A673 (cell line): Measurements from ENCODE around the gene OTOP3. TPM values are rescaled to one million over a fixed set of nuclear protein-coding genes. Genes with fewer than 3 reads are reported as not detected.
"Not testable (repeated sequence)": the region's sequence is repeated elsewhere in the genome, so short reads cannot be mapped to it uniquely, and the experiment has no call there.

Experiments used
- BruUV-seq: library from RNA; stranded (reverse); fragments of 400-500 nt; replicated peaks from 2 replicates; lab custom pipeline; 2021; lab: Mats Ljungman, UMichigan
- CTCF ChIA-PET: fragments of 300-600 bp; sonication (Branson Sonifier 250); formaldehyde crosslinking; loops from one replicate; lab custom pipeline; 2022; ENCODE audit warnings: antibody characterized with exemption; lab: Charles Lee
- POLR2A ChIA-PET: fragments of 300-600 bp; sonication (Branson Sonifier 250); formaldehyde crosslinking; loops from one replicate; lab custom pipeline; 2022; ENCODE audit warnings: antibody characterized with exemption; ENCODE audit not compliant: low non-redundant PET; lab: Charles Lee
- DNase-seq: peaks from one replicate; pipeline ENCODE4 v3.0.0-alpha.2; 2015; ENCODE audit warnings: low spot score
- H3K27ac ChIP-seq: fragments of 200-600 bp; sonication (generic); 2 replicates; pipeline ENCODE4 v1.5.1; 2016; ENCODE audit warnings: mixed run types, low read depth, mild to moderate bottlenecking, mixed read lengths, antibody characterized with exemption, low read length; ENCODE audit not compliant: poor library complexity, severe bottlenecking
- H3K27me3 ChIP-seq: fragments of 200-600 bp; sonication (generic); replicated peaks from 2 replicates; pipeline ENCODE4 v1.6.1; 2017; ENCODE audit warnings: mixed run types, low read depth, mild to moderate bottlenecking, mixed read lengths, antibody characterized with exemption, low read length; ENCODE audit not compliant: insufficient read depth, poor library complexity
- H3K36me3 ChIP-seq: fragments of 200-600 bp; sonication (generic); 2 replicates; pipeline ENCODE4 v1.6.1; 2016; ENCODE audit warnings: mixed run types, mild to moderate bottlenecking, mixed read lengths, antibody characterized with exemption, low read length; ENCODE audit not compliant: insufficient read depth, poor library complexity, severe bottlenecking
- H3K4me1 ChIP-seq: fragments of 200-600 bp; sonication (generic); 2 replicates; pipeline ENCODE4 v1.6.1; 2017; ENCODE audit warnings: mixed run types, mild to moderate bottlenecking, mixed read lengths, antibody characterized with exemption, low read length; ENCODE audit not compliant: insufficient read depth, poor library complexity, severe bottlenecking
- H3K4me3 ChIP-seq: fragments of 200-600 bp; sonication (generic); 2 replicates; pipeline ENCODE4 v1.5.1; 2016; ENCODE audit warnings: low read depth, mixed run types, mild to moderate bottlenecking, mixed read lengths, low read length; ENCODE audit not compliant: poor library complexity, severe bottlenecking
- H3K9me3 ChIP-seq: fragments of 200-600 bp; sonication (generic); 2 replicates; pipeline ENCODE4 v1.6.1; 2016; ENCODE audit warnings: mixed run types, low read depth, mild to moderate bottlenecking, mixed read lengths, antibody characterized with exemption, low read length; ENCODE audit not compliant: poor library complexity, severe bottlenecking
- EZH2 ChIP-seq: fragments of 200-600 bp; sonication (generic); IDR thresholded peaks from 2 replicates; pipeline ENCODE4 v1.6.1; 2017; ENCODE audit warnings: borderline replicate concordance, low read depth, mild to moderate bottlenecking, mixed read lengths, antibody characterized with exemption, low read length; ENCODE audit not compliant: poor library complexity, severe bottlenecking
- intact Hi-C: fragments of 100-400 bp; cut with micrococcal nuclease; formaldehyde crosslinking; loops from one replicate; pipeline ENCODE4 v1.10.0; 2022; ENCODE audit not compliant: unreplicated experiment
- total RNA-seq: library from RNA; stranded (reverse); gene quantifications from 2 replicates; pipeline ENCODE4 v1.2.3, GENCODE V29; 2021
- TF ChIP-seq, protein P1 (sequence below): fragments of 300-800, 200-600 bp; sonication (generic); conservative IDR thresholded peaks from 2 replicates; pipeline ENCODE4 v1.5.1; 2017; ENCODE audit warnings: low read depth, mild to moderate bottlenecking, antibody characterized with exemption, low read length, moderate library complexity, mixed read lengths

The OTOP3 gene
- total RNA-seq, 1 experiment from 2014 or later: not detected

DNA sequence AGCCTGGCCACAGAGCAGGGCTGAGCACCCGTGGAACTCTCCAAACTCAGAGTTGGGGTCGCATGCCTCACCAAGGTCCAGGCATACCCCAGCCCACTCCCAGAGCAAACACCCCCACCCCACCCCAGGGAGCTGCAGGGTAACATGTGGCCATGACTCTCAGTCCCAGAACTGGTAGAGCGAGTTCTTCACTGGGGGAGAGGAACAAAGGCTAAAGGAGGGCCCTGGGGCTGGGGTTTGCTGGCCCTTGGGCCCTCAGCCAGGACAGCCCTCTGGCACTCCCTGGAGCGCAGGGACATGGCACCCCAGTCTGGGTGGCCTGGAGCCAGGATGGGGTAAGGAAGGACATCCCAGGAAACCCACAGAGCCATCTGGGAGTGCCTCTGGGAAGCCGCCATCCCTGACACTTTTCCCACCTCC lies 32.7 kb downstream of the OTOP3 start:
- CTCF ChIA-PET: no interaction called here
- Histone ChIP-seq H3K27ac (no peak overlapping the region), H3K9me3 (no peaks in the 10 kb centered on the region), H3K27me3 (peaks cover 5% of the 10 kb centered on the region), H3K4me1 (no peaks in the 10 kb centered on the region), H3K4me3 (no peak overlapping the region), H3K36me3 (no peaks in the 10 kb centered on the region)
- intact Hi-C loops: loop anchor here (10.0 kb wide), 1 partner anchor 146 kb away; no protein-coding TSS in a partner anchor
- no TSS peak for BruUV-seq
- no peak for DNase-seq
- TF ChIP-seq EZH2: no peak
- TF ChIP-seq, protein P1, sequence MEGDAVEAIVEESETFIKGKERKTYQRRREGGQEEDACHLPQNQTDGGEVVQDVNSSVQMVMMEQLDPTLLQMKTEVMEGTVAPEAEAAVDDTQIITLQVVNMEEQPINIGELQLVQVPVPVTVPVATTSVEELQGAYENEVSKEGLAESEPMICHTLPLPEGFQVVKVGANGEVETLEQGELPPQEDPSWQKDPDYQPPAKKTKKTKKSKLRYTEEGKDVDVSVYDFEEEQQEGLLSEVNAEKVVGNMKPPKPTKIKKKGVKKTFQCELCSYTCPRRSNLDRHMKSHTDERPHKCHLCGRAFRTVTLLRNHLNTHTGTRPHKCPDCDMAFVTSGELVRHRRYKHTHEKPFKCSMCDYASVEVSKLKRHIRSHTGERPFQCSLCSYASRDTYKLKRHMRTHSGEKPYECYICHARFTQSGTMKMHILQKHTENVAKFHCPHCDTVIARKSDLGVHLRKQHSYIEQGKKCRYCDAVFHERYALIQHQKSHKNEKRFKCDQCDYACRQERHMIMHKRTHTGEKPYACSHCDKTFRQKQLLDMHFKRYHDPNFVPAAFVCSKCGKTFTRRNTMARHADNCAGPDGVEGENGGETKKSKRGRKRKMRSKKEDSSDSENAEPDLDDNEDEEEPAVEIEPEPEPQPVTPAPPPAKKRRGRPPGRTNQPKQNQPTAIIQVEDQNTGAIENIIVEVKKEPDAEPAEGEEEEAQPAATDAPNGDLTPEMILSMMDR: no peak
- POLR2A ChIA-PET: no interaction called here

DNA sequence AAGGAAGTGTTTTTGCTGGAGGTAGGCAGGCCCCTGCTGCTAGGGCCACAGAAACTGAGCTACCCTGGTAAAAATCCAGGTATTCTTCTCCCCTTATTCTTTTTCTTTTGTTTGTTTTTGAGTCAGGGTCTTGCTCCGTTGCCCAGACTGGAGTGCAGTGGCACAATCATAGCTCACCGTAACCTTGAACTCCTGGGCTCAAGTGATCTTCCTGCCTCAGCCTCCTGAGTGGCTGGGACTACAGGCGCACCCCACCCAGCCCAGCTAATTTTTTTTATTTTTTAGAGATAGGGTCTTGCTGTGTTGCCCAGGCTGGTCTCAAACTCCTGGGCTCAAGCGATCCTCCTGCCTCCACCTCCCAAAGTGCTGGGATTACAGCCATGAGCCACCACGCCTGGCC lies 33.8 kb downstream of the OTOP3 start:
- not testable (repeated sequence) for H3K27me3 ChIP-seq, BruUV-seq, H3K36me3 ChIP-seq, H3K9me3 ChIP-seq, DNase-seq, H3K27ac ChIP-seq, H3K4me3 ChIP-seq, H3K4me1 ChIP-seq
- intact Hi-C loops: loop anchor here (10.0 kb wide), 1 partner anchor 145 kb away; no protein-coding TSS in a partner anchor
- POLR2A ChIA-PET: interaction anchor here (0.6 kb wide), 2 partner anchors 353 to 1571 kb away, joined by 3 to 5 read pairs; partner anchors contain the start of gene PRCD
- CTCF ChIA-PET: interaction anchor here (0.6 to 0.7 kb wide), 2 partner anchors 61 to 237 kb away, joined by 3 to 6 read pairs; no protein-coding TSS in a partner anchor

DNA sequence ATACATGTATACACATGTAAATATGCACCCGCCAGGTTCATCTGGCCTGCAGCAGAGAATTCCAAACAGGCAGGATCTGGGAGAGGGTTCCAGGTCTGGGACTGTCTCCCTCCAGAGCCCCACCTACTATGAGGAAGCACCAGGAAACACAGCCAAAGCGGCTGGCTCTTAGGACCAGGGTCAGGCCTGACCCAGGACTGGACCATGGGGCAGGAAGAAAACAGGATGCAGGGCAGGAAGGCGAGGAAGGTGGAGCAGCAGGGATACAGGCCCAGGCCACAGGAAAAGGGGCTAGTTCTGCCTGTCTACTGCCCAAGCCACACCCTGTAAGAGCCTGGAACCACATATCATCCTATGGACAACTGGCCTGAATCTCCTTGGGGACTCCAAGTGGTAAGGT lies 34.7 kb downstream of the OTOP3 start:
- intact Hi-C loops: no loop called here
- Histone ChIP-seq H3K27ac (no peak overlapping the region), H3K4me1 (no peaks in the 10 kb centered on the region), H3K27me3 (peaks cover 5% of the 10 kb centered on the region), H3K9me3 (no peaks in the 10 kb centered on the region), H3K4me3 (no peak overlapping the region), H3K36me3 (no peaks in the 10 kb centered on the region)
- no peak for DNase-seq
- TF ChIP-seq EZH2: no peak
- TF ChIP-seq, protein P1: no peak
- CTCF ChIA-PET: interaction anchor here (0.7 to 1.1 kb wide), 2 partner anchors 12 to 236 kb away, joined by 3 read pairs; no protein-coding TSS in a partner anchor
- no TSS peak for BruUV-seq
- POLR2A ChIA-PET: interaction anchor here (0.6 kb wide), 1 partner anchor 1570 kb away, joined by 5 read pairs; the partner anchor contains the start of gene PRCD
